ENCODE data around the gene SLC11A2. TPM values are rescaled to one million over a fixed set of nuclear protein-coding genes. Genes with fewer than 3 reads are reported as not detected.

Gene SLC11A2
- total and polyA plus RNA-seq, 2 of the 13 experiments (the other 11 are each of a cell fraction or from before 2014, with no cell fraction given), result 71.7 to 77.0 TPM

GRCh38 chr12:51025836-51026638 is at the start of gene SLC11A2 (continued):
- TF ChIP-seq ZNF329 (CRISPR knock-in tag; IDR thresholded peaks at IDR 0.05; ENCODE audit: low read depth), result no peak
- no peak for TF ChIP-seq FOXP1 (IDR thresholded peaks at IDR 0.05)
- TF ChIP-seq FOXP1 (CRISPR knock-in tag; IDR thresholded peaks at IDR 0.05), result peak; percentile 26; the same call in 1 of the 2 replicates
- TF ChIP-seq, protein P1, sequence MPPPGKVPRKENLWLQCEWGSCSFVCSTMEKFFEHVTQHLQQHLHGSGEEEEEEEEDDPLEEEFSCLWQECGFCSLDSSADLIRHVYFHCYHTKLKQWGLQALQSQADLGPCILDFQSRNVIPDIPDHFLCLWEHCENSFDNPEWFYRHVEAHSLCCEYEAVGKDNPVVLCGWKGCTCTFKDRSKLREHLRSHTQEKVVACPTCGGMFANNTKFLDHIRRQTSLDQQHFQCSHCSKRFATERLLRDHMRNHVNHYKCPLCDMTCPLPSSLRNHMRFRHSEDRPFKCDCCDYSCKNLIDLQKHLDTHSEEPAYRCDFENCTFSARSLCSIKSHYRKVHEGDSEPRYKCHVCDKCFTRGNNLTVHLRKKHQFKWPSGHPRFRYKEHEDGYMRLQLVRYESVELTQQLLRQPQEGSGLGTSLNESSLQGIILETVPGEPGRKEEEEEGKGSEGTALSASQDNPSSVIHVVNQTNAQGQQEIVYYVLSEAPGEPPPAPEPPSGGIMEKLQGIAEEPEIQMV (CRISPR knock-in tag; IDR thresholded peaks at IDR 0.05; ENCODE audit: low read depth), result peak; percentile 29; the same call in 1 of the 2 replicates
- peak; percentile 91 for TF ChIP-seq ZNF772 (CRISPR knock-in tag; IDR thresholded peaks at IDR 0.05)
- no peak for TF ChIP-seq KLF11 (CRISPR knock-in tag; IDR thresholded peaks at IDR 0.05)
- TF ChIP-seq, protein P2, sequence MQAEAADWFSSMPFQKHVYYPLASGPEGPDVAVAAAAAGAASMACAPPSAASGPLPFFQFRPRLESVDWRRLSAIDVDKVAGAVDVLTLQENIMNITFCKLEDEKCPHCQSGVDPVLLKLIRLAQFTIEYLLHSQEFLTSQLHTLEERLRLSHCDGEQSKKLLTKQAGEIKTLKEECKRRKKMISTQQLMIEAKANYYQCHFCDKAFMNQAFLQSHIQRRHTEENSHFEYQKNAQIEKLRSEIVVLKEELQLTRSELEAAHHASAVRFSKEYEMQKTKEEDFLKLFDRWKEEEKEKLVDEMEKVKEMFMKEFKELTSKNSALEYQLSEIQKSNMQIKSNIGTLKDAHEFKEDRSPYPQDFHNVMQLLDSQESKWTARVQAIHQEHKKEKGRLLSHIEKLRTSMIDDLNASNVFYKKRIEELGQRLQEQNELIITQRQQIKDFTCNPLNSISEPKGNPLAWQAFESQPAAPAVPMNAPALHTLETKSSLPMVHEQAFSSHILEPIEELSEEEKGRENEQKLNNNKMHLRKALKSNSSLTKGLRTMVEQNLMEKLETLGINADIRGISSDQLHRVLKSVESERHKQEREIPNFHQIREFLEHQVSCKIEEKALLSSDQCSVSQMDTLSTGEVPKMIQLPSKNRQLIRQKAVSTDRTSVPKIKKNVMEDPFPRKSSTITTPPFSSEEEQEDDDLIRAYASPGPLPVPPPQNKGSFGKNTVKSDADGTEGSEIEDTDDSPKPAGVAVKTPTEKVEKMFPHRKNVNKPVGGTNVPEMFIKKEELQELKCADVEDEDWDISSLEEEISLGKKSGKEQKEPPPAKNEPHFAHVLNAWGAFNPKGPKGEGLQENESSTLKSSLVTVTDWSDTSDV (CRISPR knock-in tag; IDR thresholded peaks at IDR 0.05), result no peak
- peak; percentile 86; the same call in 1 of the 2 replicates for TF ChIP-seq STAT6 (CRISPR knock-in tag; IDR thresholded peaks at IDR 0.05; ENCODE audit: borderline replicate concordance)
- TF ChIP-seq ZFP36 (IDR thresholded peaks at IDR 0.05; ENCODE audit: borderline replicate concordance, low read depth, low read length, partially characterized antibody), result no peak
- peak; percentile 77; the same call in 1 of the 2 replicates for TF ChIP-seq ZFP37 (CRISPR knock-in tag; IDR thresholded peaks at IDR 0.05; ENCODE audit: borderline replicate concordance)
- TF ChIP-seq TEF (CRISPR knock-in tag; IDR thresholded peaks at IDR 0.05), result no peak
- peak; percentile 82 for TF ChIP-seq HES4 (CRISPR knock-in tag; IDR thresholded peaks at IDR 0.05; ENCODE audit: borderline replicate concordance)
- TF ChIP-seq SATB2 (CRISPR knock-in tag; IDR thresholded peaks at IDR 0.05), result peak; percentile 64; the same call in 1 of the 2 replicates
- TF ChIP-seq POLR2AphosphoS2 (IDR thresholded peaks at IDR 0.05; ENCODE audit: low read depth, low read length), result peak; percentile 71; the same call in 1 of the 2 replicates
- no peak for TF ChIP-seq FOXK2 (IDR thresholded peaks at IDR 0.05)
- TF ChIP-seq ZNF441 (CRISPR knock-in tag; IDR thresholded peaks at IDR 0.05; ENCODE audit: borderline replicate concordance), result peak; percentile 76; the same call in 1 of the 2 replicates
- TF ChIP-seq MTF1 (CRISPR knock-in tag; IDR thresholded peaks at IDR 0.05), result no peak
- peak; percentile 51; the same call in 1 of the 2 replicates for TF ChIP-seq BHLHE40 (IDR thresholded peaks at IDR 0.05; ENCODE audit: low read length)
- TF ChIP-seq MAZ (IDR thresholded peaks at IDR 0.05; ENCODE audit: borderline replicate concordance, low read depth, low read length), result 0 out of 2 replicates have a peak, but pooled peaks have one; percentile 21
- peak; percentile 92 for TF ChIP-seq MAZ (CRISPR knock-in tag; IDR thresholded peaks at IDR 0.05; ENCODE audit: low read depth)
- TF ChIP-seq KDM5A (IDR thresholded peaks at IDR 0.05; ENCODE audit: borderline replicate concordance, low read length), result no peak; the same call in 1 of the 2 replicates
- peak; percentile 78 for TF ChIP-seq MED13 (CRISPR knock-in tag; IDR thresholded peaks at IDR 0.05)

Data from HepG2 (cell line).